Subcutaneous adipose tissue (tissue), 4 donors: Measurements from ENCODE around the gene COL6A1. TPM values are rescaled to one million over a fixed set of nuclear protein-coding genes. Genes with fewer than 3 reads are reported as not detected.

Experiments used
- total RNA-seq, 4 donors: library from RNA; depleted of rRNA; stranded (reverse); fragments of >200 nt; gene quantifications; one replicate each; pipeline ENCODE4 v1.1.0, GENCODE V29; 2016
- TF ChIP-seq, protein P1 (sequence below): fragments of 450-650 bp; IDR thresholded peaks from one replicate; pipeline ENCODE4 v1.5.1; 2016; ENCODE audit warnings: low read depth, mild to moderate bottlenecking, control low read depth, antibody characterized with exemption, moderate library complexity

Gene COL6A1
- total RNA-seq, 4 donors from 2014 or later: 199 to 567 (median 554) TPM

DNA sequence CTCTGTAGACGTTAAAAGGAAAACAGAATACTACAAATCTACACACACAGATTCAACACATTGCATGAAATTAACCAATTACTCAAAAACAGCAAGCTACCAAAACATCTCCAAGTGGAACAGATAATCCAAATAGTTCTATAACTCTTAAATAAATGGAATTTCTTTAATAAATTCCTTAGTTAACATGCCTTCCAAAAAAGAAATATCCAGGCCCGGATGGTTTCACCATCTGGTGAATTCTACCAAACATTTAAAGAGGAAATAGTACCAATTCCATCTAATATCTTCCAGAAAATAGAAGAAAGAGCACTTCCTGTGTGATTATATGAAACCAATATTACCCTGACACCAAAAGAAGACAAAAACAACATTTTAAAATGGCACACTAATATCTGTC lies 63.6 kb downstream of the COL6A1 start:
- TF ChIP-seq, protein P1, sequence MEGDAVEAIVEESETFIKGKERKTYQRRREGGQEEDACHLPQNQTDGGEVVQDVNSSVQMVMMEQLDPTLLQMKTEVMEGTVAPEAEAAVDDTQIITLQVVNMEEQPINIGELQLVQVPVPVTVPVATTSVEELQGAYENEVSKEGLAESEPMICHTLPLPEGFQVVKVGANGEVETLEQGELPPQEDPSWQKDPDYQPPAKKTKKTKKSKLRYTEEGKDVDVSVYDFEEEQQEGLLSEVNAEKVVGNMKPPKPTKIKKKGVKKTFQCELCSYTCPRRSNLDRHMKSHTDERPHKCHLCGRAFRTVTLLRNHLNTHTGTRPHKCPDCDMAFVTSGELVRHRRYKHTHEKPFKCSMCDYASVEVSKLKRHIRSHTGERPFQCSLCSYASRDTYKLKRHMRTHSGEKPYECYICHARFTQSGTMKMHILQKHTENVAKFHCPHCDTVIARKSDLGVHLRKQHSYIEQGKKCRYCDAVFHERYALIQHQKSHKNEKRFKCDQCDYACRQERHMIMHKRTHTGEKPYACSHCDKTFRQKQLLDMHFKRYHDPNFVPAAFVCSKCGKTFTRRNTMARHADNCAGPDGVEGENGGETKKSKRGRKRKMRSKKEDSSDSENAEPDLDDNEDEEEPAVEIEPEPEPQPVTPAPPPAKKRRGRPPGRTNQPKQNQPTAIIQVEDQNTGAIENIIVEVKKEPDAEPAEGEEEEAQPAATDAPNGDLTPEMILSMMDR: no peak

DNA sequence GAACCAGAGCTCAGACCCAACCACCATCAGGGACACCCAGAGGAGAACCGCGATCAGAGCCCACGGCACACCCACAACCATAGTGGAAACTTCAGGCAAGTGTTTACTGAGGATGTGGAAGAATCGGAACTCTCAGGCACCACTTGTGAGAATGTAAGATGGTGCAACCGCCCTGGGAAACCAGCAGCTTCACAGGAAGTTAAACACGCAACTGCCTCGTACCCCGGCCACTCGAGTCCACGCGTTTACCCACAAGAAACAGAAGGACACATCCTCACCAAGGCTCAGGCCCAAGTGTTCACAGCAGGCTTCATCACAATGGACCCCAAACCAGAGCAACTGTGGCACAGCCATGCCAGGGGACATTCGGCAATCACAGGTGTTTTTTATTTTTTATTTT lies 64.9 kb downstream of the COL6A1 start:
- TF ChIP-seq, protein P1: no peak

DNA sequence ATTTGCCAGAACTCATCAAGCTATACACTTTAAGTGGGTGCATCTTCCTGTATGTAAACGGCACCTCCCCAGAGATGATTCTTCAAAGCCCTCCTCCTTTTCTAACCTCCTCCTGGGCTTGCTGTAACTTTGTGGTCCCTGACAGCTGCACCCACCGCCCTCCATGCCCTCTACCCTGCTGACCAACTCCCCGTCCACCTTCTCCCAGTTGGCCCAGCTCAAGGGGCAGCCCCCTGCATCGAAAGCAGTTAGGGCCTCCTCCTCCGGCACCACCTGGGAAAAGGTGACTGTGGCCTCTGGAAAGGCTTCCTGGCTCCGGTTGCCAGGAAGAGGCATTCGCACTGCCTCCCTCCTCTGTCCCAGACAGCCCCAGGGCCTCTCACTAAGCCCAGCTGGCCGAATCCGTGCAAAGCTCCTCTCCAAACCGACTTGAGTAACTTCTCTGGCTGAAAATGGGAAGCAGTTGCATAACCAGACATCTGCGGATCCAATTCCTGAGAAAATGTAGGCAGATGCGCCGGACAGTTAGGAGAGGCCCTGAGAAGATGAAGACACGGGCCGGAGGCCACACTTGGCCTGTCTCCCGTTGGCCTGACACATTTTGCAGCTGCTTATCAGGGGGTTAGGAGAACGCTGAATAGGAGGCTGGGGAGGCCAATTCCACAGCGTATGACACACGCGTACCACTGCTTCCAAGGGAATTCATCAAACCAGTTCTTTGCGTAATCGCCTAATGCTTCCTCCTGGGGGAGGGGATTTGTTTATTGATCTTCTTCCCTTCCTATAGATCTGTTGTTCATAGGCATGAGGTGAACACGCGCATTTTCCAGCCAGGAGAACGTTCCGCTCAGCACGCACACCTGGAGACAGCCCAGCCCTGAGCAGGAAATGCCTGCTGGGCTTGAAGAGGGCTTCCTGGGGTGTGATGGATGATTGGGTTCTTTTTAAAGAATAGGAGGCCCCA lies 67.6 kb downstream of the COL6A1 start:
- TF ChIP-seq, protein P1: no peak

DNA sequence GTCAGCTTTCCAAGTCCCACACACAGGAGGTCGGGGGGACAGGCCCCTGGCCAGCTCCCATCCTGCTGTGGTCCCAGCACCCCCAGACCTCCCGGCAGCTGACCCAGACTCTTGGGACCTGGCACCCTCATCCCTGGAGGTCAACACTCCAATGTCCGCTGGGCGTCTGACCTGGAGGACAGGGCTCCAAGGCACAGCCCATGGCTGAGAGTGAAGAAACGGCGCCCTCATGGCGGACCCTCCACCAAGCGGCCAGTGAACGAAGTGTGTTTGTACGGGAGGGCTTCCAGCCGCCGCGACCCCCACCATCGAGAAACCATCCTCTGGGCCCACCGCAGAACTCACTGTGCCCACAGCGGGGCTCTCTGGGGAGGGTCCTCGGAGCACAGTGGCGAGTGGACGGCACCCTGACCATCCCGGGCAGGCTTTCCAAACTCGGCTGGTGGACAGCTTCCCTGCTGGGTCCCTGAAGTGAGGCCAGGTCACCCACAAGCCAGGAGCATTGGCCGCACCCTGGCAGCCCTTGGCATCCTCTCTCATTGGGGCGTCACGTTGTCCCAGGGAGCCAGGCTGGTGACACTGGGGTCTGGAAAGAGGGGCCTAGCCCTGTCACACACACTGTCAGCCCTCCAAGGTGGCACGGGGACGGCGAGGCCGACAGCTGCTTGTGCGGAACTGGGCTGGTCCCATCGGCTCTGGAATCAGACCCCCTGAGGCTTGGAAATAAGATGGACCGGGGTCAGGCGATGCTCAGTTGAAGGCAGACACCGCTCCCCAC lies 68.5 kb downstream of the COL6A1 start:
- TF ChIP-seq, protein P1: no peak

DNA sequence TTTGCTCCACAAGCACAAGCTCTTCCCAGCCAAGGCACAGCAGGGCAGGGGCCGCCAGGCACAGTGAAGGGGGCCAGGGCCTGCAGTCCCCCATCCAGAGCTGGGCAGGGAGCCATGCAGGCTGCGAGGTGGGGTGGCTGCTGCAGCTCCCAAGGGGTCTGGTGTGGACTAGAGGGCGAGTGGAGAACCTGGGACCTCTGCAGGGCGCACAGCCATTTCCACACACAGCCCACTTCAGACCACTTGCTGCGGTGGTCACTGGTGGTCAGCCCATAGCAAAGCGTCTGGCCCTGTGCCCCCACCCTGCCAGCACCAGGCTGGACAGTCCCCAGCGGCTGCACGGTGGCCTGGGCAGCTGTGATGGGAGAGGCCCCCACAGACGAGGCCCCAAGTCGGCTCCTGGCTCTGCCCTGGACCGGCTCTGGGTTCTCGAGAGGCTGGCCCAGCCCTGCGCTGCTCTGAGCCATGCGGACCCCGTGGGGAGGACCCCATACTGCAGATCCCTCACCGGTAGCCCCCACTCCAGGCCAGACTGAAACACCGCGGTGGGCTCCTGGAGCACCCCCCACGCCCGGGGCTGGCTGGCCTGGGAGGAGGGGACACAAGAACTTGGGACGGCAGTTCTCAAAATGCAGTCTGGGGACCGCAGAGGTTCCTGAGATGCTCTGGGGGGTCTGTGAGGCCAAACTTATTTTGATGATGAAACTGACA lies 69.3 kb downstream of the COL6A1 start:
- TF ChIP-seq, protein P1: no peak

DNA sequence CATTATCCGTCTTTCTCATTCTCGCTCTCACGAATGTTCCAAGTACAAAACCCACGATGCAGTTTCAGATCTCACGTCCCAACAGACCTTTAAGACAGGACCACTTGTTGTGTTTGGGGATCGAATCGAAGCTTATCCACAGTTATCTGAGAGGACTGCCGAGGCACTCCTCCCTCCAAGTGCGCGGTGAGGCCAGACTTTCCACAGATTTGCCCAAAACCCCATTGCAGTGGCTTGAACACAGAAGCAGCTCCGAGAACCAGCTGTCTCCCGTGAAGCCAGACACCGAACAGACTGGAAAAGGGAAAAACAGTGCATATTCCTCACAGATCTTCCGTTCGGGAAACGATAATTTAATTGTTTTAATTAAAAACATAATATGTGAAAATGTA lies 69.8 kb downstream of the COL6A1 start:
- TF ChIP-seq, protein P1: no peak
